Superior temporal gyrus (tissue), 1 donor: Measurements from ENCODE around the gene TSPOAP1.

ENCODE experiments used
- DNase-seq: peaks from one replicate; pipeline ENCODE4 v3.0.0-alpha.2; 2016; ENCODE audit errors: extremely low spot score

The TSPOAP1 gene

DNA sequence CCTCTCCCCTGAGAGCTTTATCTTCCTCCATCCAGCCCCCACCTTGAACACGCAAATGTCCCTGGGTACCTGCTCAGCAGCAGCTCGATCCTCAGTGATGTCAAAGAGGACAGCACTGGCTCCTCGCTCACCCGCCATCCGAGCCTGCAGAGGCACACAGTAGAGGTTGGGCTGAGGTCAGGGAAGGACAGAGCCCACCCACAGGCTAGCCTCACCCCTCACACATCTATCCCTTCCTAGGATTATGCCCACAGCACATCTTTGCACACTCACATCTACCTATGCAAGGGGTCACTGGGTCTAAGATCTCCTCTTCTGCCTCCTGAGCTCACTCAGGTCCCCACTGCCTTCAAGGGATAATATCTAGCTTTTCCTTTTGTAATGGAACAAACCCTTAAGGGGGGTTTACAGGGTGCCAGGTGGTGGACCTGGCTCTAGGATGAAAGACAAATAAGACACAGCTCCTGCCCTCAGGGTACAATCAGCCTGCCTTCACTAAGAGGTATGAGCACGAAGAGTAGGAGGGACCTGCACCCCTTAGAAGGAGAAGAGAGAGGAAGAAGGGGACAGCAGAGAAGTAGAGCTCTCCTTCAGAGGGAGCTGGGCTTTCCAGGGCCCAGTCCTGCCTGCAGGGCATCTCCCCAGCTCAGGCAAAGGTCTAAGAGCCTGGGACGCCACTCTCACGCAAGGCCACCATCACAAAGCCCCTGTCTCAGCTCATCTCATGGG, 35.0 kb upstream of the TSPOAP1 start:
- DNase-seq, result no peak

DNA sequence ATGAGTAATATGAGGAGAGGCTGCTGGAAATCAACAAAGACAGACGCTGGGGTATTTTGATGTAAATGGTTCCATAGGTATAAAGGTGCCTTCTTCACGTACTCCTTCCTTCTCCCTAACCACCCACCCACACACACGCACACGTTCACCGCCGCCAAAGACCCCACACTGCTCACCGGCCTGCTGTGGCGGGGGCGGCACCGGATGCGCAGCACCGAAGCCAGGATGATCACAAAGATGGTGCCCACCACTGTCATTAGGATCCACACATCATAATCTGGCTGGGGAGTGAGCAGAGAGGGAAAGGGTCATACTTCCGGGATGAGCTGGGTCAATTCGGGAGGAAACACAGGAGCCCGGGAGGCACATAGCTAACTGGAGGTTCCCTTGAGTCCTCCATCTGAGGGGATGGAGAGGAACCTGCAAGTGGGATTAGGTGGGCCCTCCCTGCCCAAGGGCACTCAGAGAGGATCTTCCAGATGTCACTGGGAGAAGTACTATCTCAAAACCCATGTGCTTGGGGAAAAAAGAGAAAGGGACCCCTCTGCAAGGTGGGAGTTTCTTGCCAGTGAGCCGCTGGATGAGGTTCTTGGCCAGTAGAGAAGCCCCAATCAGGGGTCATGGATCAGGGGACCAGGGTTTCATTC, 33.9 kb upstream of the TSPOAP1 start:
- no peak for DNase-seq

DNA sequence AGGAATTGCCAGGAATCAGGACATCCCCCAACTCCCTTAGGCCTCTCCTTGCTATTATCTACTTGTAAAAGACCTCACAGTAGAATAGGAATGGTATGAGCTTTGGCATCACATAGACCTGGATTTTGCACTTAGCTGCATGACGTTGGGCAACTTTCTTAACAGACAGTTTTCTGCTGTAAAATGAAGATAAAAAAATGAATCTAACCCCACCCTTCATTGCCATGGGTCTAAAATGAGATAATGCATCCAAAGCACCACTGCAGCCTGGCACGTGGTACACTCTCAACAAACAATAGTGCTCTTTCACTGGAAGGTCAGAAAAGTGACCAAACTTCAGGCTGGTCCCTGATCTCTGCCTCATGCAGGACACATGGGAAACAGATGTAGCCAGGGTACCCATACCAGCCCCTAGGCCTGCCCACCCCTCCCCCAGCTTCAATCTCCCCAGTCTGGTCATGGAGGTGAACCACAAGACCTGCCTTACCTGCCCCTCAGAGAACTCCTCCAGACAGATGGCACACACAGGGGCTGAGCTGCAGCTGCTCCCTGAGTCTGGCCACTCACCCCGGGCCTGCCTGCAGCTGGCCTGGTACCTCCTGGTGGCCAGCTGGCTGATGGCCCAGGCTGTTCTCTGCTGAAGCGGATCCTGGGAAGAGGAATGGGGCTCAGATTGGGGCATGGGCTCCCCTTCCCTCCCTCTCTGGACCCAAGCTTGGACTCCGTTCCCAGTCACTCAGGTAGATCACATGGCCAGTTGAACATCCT, 31.9 kb upstream of the TSPOAP1 start:
- no peak for DNase-seq

DNA sequence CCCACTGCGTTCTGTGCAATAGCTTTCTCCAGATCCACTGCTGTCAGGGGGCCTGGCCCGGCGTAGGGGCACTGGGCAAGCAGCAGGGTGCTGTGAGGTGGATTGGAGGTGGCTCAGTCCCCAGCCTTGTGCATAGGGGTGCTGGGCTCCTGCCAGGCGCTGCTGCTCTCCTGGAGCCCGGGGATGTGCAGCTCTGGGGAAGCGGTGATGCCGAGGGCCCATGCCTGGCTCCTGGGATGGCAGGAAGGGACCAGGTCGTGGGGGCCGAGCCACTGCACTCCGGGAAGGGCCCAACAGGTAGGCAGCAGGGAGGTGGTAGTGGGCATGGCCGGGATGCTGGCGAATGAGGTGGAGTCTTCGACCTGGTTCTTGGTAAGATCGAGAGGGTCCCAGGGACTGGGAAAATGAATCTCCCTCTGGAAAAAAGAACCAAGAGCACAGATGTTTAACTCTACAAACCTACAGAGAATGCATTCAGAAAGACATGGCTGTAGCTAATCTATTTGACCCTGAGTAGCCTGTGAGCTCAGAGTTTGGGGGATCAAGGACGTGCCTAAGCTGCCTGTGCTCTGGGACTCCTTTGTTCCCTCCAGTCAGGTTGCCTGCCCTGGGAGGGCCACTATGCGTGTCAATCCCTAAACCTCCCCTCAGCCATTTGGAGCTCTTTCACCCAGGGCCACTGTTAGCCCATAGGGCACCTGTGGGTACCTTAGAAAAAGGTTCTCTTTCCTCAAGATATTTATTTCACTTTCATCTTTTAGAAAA, 30.0 kb upstream of the TSPOAP1 start:
- DNase-seq, result no peak

DNA sequence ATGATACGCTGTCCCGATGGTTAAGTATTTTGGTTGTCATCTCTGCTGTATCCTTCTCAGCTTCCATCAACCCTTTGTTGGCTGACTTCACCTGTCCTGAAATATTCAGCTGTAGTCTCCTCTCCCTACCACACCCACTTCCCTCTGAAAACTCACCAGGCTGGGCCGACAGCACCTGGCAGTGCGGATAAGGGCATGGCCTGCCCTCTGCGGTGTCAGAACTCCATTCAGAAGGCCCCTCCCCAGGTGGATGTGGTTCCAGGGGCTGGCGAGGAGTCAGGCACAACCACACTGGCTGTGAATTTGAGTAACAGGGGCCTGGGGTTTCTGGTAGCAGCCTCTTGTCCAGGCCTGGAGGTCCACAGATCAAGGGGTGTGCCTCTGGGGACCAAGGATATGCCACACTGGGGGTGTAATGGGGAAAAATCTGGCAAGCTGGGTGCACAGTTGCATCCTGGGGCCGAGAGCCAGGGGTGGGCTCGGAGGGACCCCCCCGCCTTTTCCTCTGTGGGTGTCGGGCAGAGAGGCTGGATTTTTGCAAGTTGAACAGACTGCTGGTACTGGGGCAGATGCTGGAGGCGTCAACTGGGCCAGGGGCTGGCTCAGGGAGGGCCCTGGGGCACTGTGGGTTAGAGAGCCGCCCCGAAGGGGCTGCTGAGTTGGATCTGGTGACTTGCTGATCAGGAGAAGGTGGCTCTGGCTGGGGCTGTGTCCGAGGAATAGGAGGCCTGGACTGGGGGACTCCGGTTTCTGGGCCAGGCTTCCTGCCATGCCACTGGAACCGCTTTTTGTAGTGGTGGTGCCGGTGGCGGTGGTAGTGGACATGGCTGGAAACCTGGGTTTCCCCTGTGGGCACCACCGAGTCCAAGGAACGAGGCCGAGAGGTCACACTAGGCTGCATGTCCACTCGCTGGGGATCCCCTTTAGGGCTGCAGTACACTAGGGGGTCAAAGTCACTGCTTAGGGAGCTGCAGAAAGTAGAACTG, 29.0 kb upstream of the TSPOAP1 start:
- no peak for DNase-seq

DNA sequence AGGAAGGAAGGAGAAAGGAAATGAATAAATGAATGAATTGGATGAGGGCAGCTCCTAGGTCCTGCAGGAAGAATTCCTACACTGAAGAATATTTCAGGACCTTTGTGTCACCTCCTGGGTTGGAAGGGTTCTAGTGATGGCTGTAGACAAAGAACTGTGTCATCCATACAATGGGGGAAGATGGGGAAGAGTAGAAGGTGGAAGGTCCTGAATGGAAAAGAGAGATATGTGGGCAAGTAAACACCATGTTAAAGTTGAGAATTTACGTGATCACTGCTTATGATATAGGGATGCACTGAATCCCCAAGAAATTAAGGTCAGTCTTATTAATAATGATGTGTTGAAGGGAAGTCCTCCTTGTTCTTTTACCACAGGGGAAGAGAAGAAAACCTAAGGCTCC, 27.6 kb upstream of the TSPOAP1 start:
- no peak for DNase-seq

DNA sequence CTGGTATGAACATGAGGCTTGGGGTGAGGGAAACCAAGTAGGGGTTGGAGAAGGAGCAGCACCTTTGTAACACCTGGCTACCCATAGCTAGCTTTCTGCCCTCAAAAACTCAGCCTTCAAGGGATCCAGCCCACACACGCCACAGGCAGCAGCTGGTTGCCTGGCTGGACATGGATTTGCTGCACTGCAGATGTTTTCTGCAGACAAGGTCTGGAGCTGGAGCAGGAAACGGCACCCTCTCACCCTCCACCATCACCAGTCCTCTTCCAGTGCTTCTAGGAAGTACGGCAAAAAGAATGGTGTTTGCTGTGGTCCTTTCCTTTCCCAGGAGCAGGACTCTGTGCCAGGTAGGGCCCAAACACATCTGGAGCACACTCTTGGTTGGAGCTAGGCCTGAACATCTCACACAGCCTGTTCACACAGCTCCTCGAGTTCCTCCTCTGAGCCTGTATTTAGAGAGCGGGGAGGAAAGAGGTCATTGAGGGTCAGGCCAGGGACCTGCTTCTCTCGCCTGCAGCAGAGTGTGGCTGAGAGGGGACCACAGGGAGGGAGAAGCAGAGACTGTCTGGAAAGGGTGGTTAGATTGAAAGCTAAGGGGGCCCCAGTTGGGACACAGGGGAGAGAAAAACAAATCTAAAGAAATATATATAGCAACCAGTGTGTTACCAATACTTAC, 26.1 kb upstream of the TSPOAP1 start:
- no peak for DNase-seq

DNA sequence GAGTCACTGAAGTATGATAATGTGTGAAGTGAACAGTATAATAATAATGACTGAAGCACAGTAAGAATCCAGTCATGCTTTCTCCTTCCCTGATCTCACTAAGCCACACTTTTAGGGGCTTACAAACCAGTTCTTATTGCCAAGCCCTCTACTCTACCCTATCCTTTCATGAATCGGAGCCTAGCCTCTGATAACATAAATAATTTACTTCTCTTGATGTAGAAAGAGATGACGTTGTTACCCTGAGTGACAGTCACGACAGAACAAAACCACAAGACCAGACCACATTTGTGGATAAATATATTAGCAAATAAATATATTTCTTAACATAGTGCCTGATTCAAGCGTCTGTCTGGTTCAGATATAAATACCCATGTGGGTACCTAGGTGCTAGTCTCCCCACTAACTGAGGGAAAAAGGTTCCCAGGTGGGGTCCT, 24.8 kb upstream of the TSPOAP1 start:
- no peak for DNase-seq

DNA sequence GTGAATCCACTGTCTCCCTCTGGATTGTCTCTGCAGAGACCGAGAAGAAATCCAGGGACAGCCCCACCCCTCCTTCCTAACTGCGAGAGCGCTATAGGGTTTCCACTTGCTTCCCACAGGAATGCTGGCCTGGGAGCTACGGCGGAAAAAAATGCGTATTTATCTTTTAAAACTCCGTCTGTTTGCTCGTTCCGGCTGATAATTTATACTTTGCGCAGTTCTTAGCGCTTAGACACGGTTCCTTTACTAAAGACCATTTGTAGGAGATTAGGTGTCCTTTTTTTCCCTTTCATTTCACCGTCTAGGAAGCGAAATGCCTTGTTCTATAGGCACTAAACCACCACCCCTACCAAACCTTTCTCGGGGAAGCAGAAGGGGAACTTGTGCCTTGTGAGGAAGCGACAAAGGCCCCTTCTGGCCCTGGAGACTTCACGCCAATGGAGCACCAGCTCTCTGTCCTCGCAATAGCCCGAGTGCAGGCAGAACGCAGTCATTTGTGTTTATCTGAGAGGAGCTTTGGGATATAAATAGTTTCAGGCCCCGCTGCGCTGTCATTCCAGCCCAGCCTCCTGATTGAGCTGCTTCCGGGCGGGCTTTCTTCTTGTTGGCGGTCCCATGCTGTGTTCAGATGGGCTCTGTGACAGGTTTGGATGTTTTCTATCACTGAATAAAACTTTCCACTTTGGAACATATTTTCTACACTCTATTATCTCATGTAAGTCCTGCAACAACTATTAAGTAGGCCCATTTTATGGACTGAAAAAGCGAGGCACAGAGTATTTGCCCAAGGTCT, 24.2 kb upstream of the TSPOAP1 start:
- no peak for DNase-seq

DNA sequence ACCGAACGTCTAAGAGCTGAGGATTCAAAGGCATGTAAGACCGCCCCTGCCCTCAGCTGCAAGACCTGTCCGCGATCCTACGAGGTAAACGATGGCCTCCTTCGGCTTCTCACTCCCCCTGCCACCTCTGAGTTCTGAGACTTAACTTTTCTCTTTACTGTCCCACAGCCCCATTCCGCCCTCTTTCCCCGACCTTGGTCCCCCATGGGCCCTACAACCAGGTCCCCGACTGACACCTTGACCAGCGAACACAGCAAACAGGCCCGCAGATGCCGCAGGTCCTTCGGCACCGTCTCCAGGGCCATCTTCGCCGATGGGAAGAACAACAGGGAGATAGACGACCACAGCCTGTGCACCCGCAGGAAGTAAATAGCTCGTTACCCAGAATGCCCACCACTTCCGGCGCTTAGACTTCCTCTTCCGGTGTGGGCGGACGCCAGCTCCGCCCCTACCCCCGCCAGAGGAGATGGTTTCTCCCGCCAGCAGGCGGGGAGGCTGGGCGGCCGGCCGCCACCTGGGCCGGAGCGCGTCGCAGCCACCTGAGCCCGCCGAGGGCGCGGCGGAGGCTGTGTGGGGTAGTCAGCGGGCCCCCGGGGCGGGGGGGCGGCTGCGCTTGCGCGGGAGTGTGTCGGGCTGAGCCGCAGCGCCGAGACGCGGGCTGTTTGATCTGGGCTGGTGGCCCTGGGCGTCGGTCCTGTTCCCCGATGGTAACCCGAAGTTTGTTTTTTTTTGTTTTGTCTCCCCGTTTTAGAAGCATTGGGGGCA, 23.4 kb upstream of the TSPOAP1 start, which contains the start of gene SUPT4H1:
TSS of gene SUPT4H1 (minus strand) at position 371 of the 765 bp plus-strand sequence. CDS start at position 305, 66 bp downstream.
- peak; percentile 95 for DNase-seq

DNA sequence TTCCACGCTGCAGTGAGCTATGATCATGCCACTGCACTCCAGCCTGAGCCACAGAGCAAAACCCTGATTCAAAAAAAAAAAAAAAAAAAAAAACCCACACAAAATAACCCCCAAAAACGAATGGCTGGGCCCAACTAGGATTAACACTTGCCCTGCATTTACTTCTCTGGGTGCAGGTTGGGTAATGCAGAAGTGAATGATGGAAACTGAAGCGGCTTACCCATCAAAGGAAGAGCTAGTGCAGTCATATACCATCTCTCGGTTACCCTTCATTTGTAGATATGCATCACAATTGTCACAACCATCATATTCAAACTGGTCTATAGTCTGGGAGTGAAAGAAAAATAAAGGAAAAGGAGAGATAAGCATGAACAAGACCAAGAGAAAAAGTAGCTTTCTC, 22.6 kb upstream of the TSPOAP1 start:
- no peak for DNase-seq

DNA sequence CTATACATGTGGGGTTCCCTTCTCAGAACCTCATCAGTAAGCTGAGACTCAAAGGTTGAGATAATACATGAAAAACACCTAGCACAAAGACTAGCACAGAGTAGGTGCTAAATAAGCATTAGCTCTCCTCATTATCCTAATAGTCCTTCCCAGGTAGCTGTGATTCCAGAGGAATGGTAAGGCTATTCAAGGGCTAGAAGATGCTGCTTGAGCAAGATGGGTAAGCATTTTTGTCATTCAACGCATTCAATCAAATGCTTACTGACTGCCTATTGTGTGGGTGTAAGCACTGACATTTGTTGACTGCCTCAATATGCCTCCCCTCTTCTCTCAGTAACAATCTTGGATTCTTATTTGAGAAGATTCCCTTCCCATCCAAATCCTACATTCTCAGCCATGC, 19.4 kb upstream of the TSPOAP1 start:
- no peak for DNase-seq

DNA sequence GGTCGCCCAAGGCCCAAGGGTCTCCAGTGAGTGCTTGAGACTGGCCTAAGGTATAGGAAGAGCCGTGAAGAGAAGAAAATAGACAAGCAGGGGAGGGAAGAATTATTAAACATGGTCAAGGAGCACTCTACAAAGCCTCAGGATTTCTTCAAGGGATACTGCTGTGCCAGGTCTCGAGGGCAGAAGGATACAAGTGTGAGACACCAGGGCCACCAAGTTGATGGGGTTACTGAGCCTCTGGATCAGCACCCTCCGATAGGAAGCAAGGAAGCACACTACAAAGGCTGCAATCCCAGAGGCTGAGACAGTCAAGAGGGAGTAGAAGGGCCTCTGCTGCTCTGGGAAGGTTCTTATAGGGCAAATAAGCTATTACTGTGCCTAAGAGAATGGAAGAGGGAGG, 16.9 kb upstream of the TSPOAP1 start:
- no peak for DNase-seq

DNA sequence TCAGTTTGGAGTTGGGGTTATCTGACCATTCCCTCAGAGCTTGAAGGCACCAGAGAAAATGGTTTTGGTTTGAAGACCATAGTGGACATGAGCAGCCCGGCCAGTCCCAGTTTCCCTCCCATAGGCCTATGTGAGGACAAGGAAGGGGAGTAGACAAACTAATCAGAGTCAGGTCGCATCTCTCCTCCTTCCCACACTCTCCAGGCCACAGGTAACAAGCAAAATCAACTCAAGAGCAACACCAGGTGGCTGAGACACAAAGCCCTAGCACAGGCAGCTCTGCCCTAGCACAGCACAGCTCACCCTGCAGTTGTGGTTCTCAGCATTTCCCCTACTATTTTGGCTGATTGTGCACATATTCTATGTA, 16.2 kb upstream of the TSPOAP1 start:
- DNase-seq, result no peak

DNA sequence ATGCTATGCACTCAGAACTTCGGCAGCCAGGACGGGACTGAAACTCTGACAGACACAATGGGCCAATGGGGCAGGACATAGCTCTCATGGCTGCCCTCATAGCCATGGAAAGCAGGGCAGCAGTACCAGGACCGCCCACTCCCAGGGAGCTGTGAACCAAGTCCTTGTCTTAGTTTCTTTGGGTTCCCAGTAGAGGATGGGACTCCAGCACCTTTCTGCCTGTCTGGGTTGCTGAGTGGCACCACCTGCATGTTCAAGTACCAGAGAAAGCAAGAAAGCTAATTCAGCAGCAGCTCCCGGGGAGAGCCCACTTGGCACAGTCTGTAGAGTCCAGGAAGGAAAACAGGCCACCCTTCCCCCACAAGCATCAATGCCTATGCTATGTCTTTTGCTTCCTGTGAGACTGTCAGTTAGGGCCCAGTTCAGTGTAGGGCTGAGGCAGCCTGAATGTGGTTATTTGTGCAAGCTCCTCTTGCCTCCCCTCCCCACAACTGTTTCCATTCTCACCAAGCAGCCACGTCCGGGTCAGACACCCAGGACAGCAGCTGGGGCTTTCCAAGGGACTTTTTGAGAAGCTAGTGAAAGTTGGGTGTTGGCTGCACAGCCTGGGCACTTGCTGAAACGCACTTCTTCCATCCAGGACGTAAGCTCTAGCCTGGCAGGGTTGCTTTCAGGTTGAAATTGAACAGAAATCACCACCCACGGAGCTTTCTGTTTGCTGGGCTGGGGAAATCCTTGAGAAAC, 15.6 kb upstream of the TSPOAP1 start:
- DNase-seq, result no peak

DNA sequence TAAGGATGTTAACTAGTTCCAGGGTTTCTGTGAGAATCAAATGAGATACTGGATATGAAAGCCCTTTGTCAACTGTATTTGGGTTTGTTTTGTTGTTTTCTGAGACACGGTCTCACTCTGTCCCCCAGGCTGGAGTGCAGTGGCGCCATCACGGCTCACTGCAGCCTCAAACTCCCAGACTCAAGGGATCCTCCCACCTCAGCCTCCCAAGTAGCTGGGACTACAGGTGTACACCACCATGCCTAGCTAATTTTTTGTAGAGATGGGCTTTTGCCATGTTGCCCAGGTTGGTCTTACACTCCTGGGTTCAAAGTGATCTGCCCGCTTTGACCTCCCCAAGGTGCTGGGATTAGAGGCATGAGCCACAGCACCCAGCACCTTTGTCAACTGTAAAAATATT, 14.5 kb upstream of the TSPOAP1 start:
- no peak for DNase-seq

DNA sequence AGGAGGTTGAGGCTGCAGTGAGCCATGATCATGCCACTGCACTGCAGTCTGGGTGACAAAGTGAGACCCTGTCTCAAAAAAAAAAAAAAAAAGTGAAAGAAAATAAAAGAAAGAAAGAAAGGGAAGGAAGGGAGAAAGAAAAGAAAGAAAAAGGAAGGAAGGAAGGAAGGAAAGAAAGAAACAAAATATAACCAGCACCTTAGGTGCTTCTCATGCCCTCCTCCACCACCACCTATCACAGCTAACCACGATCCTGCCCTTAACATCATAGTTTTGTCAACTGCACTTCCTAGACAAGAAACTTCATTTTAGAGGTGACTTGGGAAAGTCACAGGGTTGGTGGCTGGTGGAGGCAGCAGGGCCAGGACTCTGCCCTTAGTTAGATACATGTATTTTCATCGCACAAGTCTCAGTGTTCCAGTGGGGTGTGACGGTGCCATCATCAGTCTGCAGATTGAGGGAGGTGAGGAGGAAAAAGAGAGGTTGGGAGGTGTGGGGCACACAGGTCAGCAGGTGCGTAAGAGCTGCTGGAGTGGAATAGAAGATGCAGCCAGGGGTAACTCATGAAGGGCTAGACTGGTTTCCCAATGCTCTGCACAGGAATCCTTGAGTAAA, 13.4 kb upstream of the TSPOAP1 start:
- no peak for DNase-seq
